Sigmoid colon (tissue), 7 donors: Measurements from ENCODE around the gene PAPLN. TPM values are rescaled to one million over a fixed set of nuclear protein-coding genes. Genes with fewer than 3 reads are reported as not detected.

ENCODE experiments used
- DNase-seq: peaks from one replicate; pipeline ENCODE4 v3.0.0-alpha.2; 2019
- H3K27ac ChIP-seq, 4 donors: fragments of 200-600 bp; sonication (generic); one replicate each; pipeline ENCODE4 v1.5.1; 2016 to 2019; ENCODE audit warnings: mild to moderate bottlenecking in 1 of 4
- H3K27me3 ChIP-seq, 3 donors: fragments of 200-600 bp; sonication (generic); one replicate each; pipeline ENCODE4 v1.5.1; 2019; ENCODE audit warnings: mild to moderate bottlenecking in 1 of 3
- H3K36me3 ChIP-seq, 4 donors: fragments of 200-600 bp; sonication (generic); one replicate each; pipeline ENCODE4 v1.5.1; 2016 to 2019
- H3K4me1 ChIP-seq, 4 donors: fragments of 200-600 bp; sonication (generic); one replicate each; pipeline ENCODE4 v1.5.1; 2017 to 2019
- H3K4me3 ChIP-seq, 4 donors: fragments of 200-600 bp; sonication (generic); one replicate each; pipeline ENCODE4 v1.5.1; 2017 to 2019; ENCODE audit warnings: mild to moderate bottlenecking in 2 of 4, moderate library complexity in 1 of 4
- H3K9me3 ChIP-seq, 4 donors: fragments of 200-600 bp in 3 of 4; sonication (generic) in 3 of 4; one replicate each; pipeline versions ENCODE4 v1.5.1 to v1.6.1; 2013 to 2019
- CTCF ChIP-seq, 4 experiments: fragments of 450-650 bp in 3 of 4; fragments of 200-600 bp in 1 of 4; IDR thresholded peaks; one replicate each; pipeline ENCODE4 v1.5.1; 2016 to 2019; ENCODE audit warnings: antibody characterized with exemption in 4 of 4, mild to moderate bottlenecking in 3 of 4, moderate library complexity in 2 of 4
- EP300 ChIP-seq, 4 donors: sonication (generic); formaldehyde crosslinking; IDR thresholded peaks; one replicate each; pipeline ENCODE4 v1.6.1; 2017; ENCODE audit warnings: antibody characterized with exemption in 4 of 4
- POLR2A ChIP-seq, 2 donors: fragments of 450-650 bp; IDR thresholded peaks; one replicate each; pipeline ENCODE4 v1.6.1; 2016; ENCODE audit warnings: antibody characterized with exemption in 2 of 2, mild to moderate bottlenecking in 2 of 2, moderate library complexity in 2 of 2
- POLR2AphosphoS5 ChIP-seq, 4 donors: sonication (generic); formaldehyde crosslinking; IDR thresholded peaks; one replicate each; pipeline ENCODE4 v1.6.1; 2017; ENCODE audit warnings: antibody characterized with exemption in 4 of 4
- WGBS, 2 donors: extraction: QIAGEN DNeasy Blood & Tissue Kit; methylation state at CpG; one replicate each; pipeline ENCODE4 v1.1.7; 2013; 5-methylcytosine and 5-hydroxymethylcytosine counted together
- intact Hi-C: fragments of 100-400 bp; cut with DNase I; formaldehyde crosslinking; loops from one replicate; pipeline ENCODE4 v1.15.1; 2023
- polyA plus RNA-seq, 3 donors: library from polyadenylated mRNA; stranded (reverse); fragments of 200-250 nt; gene quantifications; one replicate each; pipeline ENCODE4 v1.2.3, GENCODE V29; 2013
- total RNA-seq, 4 donors: library from RNA; depleted of rRNA; stranded (reverse); fragments of >200 nt; gene quantifications; one replicate each; pipeline ENCODE4 v1.1.0, GENCODE V29; 2016
- donor health status: healthy with polysubstance abuse.
- donor health status: Bipolar disorder and iron deficiency.
- donor health status: healthy.

Gene PAPLN
- total and polyA plus RNA-seq, 7 donors, result 0.46 to 52.1 (median 13.6) TPM

DNA sequence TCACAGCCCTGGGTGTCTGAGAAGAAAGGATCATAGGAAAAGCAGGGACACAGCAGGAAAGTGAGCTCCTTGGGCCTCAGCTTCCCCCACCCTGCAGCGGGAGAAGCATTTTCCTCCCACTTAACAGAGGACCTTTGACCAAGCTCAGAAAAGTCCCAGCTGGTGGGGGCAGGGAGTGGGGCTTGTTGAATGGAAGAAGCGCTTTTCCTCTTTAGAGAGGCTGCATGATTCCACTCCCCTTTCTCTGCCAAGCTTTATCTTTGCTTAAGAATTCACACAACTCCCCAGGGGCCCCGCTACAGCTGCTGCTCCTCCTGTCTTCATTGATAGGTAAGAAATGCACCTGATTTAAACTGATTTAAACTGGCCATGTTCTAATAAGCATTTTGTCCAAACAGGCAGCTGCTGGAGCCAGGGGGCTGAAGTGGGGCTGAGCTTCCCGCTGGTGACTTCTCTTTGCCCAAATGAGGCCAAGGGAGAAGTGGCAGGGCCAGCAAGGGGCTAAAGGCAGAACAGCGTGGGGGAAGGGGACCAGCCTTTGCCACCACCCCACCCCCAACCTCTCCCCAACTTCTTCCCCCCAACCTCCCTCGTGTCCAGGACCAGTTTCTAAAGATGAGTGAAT is 1.7 kb upstream of the PAPLN start:
- 34 to 48% methylated on average over 6 of the region's 6 CpGs for WGBS, 2 donors
- Histone ChIP-seq H3K27ac (peak overlapping the region in 1 of 4 donors; percentile 1), H3K36me3 (no peaks in the 10 kb centered on the region), H3K27me3 (peaks cover 7 to 31% (median 11%) of the 10 kb centered on the region in 3 donors), H3K4me1 (peaks cover 0 to 41% (median 36%) of the 10 kb centered on the region in 4 donors), H3K9me3 (no peaks in the 10 kb centered on the region), H3K4me3 (no peak overlapping the region)
- DNase-seq, result peak; percentile 64
- no peak for TF ChIP-seq EP300 (IDR thresholded peaks at IDR 0.05)
- no peak for TF ChIP-seq CTCF (IDR thresholded peaks at IDR 0.05)
- TF ChIP-seq POLR2A (IDR thresholded peaks at IDR 0.05), result no peak
- TF ChIP-seq POLR2AphosphoS5 (IDR thresholded peaks at IDR 0.05), result no peak
- intact Hi-C loops, result no loop called here

DNA sequence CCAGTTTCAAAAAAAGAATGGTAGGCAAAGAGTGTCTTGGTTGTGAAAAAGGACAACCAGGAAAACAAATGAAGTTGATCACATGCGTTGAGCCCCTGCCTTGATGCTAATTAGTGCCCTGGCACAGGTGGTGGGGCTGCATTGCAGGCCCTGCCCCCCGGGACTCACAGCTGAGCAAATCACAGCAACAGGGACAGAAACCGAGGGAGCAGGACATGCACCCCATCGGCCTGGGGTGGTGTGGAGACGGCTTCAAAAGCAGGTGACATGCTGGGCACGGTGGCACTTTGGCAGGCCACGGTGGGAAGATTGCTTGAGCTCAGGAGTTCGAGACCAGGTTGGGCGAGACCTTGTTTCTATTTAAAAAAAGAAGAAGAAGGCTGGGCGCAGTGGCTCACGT is 1.1 kb upstream of the PAPLN start:
- Histone ChIP-seq H3K27ac (no peak overlapping the region), H3K27me3 (peaks cover 7 to 35% (median 11%) of the 10 kb centered on the region in 3 donors), H3K4me3 (no peak overlapping the region), H3K36me3 (no peaks in the 10 kb centered on the region), H3K4me1 (peaks cover 0 to 46% (median 40%) of the 10 kb centered on the region in 4 donors), H3K9me3 (no peaks in the 10 kb centered on the region)
- TF ChIP-seq POLR2A (IDR thresholded peaks at IDR 0.05), result no peak
- no peak for TF ChIP-seq CTCF (IDR thresholded peaks at IDR 0.05)
- no peak for TF ChIP-seq POLR2AphosphoS5 (IDR thresholded peaks at IDR 0.05)
- no peak for TF ChIP-seq EP300 (IDR thresholded peaks at IDR 0.05)
- WGBS, 2 donors, result 62 to 79% methylated on average over 11 of the region's 11 CpGs
- peak; percentile 63 for DNase-seq
- intact Hi-C loops, result no loop called here

DNA sequence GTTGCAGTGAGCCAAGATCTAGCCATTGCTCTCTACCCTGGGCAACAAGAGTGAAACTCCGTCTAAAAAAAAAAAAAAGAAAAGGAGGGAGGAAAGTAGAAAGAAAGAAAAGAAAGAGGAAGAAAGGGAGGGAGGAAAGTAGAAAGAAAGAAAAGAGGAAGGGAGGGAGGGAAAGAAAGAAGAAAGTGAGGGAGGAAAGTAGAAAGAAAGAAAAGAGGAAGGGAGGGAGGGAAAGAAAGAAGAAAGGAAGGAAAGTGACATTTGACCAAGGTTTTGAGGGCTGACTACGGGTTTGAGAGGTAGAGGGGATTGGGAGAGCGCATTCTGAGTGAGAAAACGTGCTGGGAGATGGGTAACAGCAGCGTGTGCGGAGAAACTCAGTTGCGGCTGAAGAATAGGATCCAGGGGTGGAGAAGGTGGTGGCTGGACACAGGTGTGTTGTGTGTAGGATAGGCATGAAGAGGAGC is 521 bp upstream of the PAPLN start:
- TF ChIP-seq POLR2A (IDR thresholded peaks at IDR 0.05), result no peak
- no peak for TF ChIP-seq POLR2AphosphoS5 (IDR thresholded peaks at IDR 0.05)
- TF ChIP-seq EP300 (IDR thresholded peaks at IDR 0.05), result no peak
- no peak for TF ChIP-seq CTCF (IDR thresholded peaks at IDR 0.05)
- Histone ChIP-seq H3K4me3 (peak overlapping the region in 1 of 4 donors; percentile 57), H3K27ac (no peak overlapping the region), H3K9me3 (no peaks in the 10 kb centered on the region), H3K4me1 (peaks cover 0 to 52% (median 46%) of the 10 kb centered on the region in 4 donors), H3K36me3 (no peaks in the 10 kb centered on the region), H3K27me3 (peaks cover 7 to 35% (median 11%) of the 10 kb centered on the region in 3 donors)
- 52 to 71% methylated on average over 7 of the region's 7 CpGs for WGBS, 2 donors
- intact Hi-C loops, result no loop called here
- DNase-seq, result no peak

DNA sequence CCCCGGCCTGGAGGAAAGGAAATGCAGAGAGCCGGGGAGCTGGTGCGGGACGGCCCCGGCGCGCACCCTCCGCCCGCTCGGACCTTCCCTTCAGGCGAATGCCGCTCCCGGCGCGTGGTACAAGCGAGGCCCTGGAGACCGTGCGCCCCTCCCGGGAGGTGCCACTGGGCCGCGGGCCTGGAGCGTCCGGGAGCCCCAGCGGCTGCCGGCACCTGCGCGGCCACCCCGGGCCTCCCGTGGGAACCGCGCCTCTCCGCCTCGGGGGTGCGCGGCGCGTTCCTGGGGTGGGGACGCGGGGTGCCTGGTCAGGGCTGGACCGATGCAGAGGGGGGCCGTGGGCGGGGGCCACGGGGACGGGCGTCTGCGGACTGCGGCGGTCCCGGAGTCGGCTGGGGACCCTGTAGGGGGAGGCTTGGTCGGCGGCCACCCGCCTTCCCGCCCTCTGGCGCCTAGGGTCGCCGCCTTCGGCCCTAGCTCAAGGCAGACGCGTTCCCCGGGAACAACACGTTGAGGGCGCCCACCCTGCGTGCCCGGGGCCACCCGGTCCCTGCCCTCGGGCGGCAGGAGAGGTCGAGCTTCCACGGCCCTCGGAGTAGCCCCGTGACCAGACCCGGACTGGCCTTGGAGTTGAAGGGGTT is 599 bp downstream of the PAPLN start:
- Histone ChIP-seq H3K27ac (peak overlapping the region; percentile 59 to 82 (median 69)), H3K4me1 (peaks cover 0 to 61% (median 53%) of the 10 kb centered on the region in 4 donors), H3K36me3 (no peaks in the 10 kb centered on the region), H3K9me3 (no peaks in the 10 kb centered on the region), H3K4me3 (peak overlapping the region; percentile 46 to 64 (median 56)), H3K27me3 (peaks cover 7 to 35% (median 11%) of the 10 kb centered on the region in 3 donors)
- WGBS, 2 donors, result 1 to 2% methylated on average over 73 of the region's 73 CpGs
- intact Hi-C loops, result no loop called here
- DNase-seq, result peak; percentile 64
- no peak for TF ChIP-seq EP300 (IDR thresholded peaks at IDR 0.05)
- no peak for TF ChIP-seq POLR2AphosphoS5 (IDR thresholded peaks at IDR 0.05)
- no peak for TF ChIP-seq POLR2A (IDR thresholded peaks at IDR 0.05)
- no peak for TF ChIP-seq CTCF (IDR thresholded peaks at IDR 0.05)
